ENCODE data around the gene UNC119B. TPM values are rescaled to one million over a fixed set of nuclear protein-coding genes. Genes with fewer than 3 reads are reported as not detected.

The UNC119B gene
- total RNA-seq, 1 experiment from 2014 or later = 33.8 TPM

- POLR2A ChIA-PET = no interaction called here
- Histone ChIP-seq H4K20me1 (ENCODE audit: insufficient read depth) (no peaks in the 10 kb centered on the region), H3K9me3 (ENCODE audit: control insufficient read depth in 1 of 2, insufficient read depth in 1 of 2, low read depth in 1 of 2, low read length in 2 of 2) (no peaks in the 10 kb centered on the region), H3K9me2 (ENCODE audit: insufficient read depth) (no peaks in the 10 kb centered on the region), H3K4me2 (ENCODE audit: low read length) (no peak overlapping the region), H3K79me2 (ENCODE audit: insufficient read depth, low read length) (no peaks in the 10 kb centered on the region), H3K36me3 (ENCODE audit: control insufficient read depth in 1 of 2, insufficient read depth in 2 of 2, low read length in 2 of 2) (no peaks in the 10 kb centered on the region), H3K4me1 (ENCODE audit: control insufficient read depth in 1 of 2, insufficient read depth in 2 of 2, low read length in 2 of 2) (no peaks in the 10 kb centered on the region), H3K9ac (ENCODE audit: low read length) (no peak overlapping the region), H2AFZ (ENCODE audit: low read depth, low read length, poor library complexity, severe bottlenecking) (no peak overlapping the region), H3K27me3 (ENCODE audit: insufficient read depth, low read length) (peaks cover 4% of the 10 kb centered on the region; the same call in 1 of the 2 replicates), H3K27ac (ENCODE audit: low read depth, low read length) (no peak overlapping the region), H3K4me3 (replicated peaks in 1 of 2; ENCODE audit: low read depth in 1 of 2, low read length in 2 of 2) (no peak overlapping the region)
- TF ChIP-seq ZFX (IDR thresholded peaks at IDR 0.05) = no peak
- no TSS peak for BruUV-seq (replicated peaks)
- RAD21 ChIA-PET (ENCODE audit: low non-redundant PET in 1 of 2, low total read pairs in 2 of 2, uncharacterized antibody in 2 of 2, unreplicated experiment in 2 of 2) = no interaction called here
- DNase-seq (ENCODE audit: low read depth, low spot score) (no peak), ATAC-seq (no peak)
- CTCF ChIA-PET = interaction anchor here (1.0 to 2.3 kb wide), 2 partner anchors 14 to 16 kb away, joined by 3 to 10 read pairs; no protein-coding TSS in a partner anchor
- intact Hi-C loops (cut with micrococcal nuclease) = no loop called here
Observed at GRCh38 chr12:120662879-120663278, 47.4 kb upstream of the UNC119B start.

- H3K27ac ChIP-seq (ENCODE audit: low read depth, low read length) = no peak overlapping the region
- no peaks in the 10 kb centered on the region for H3K9me2 ChIP-seq (ENCODE audit: insufficient read depth)
- RAD21 ChIA-PET (ENCODE audit: low non-redundant PET in 1 of 2, low total read pairs in 2 of 2, uncharacterized antibody in 2 of 2, unreplicated experiment in 2 of 2) = no interaction called here
- no peak overlapping the region for H2AFZ ChIP-seq (ENCODE audit: low read depth, low read length, poor library complexity, severe bottlenecking)
- no peak overlapping the region for H3K4me2 ChIP-seq (ENCODE audit: low read length)
- CTCF ChIA-PET = interaction anchor here (2.3 kb wide), 1 partner anchor 15 kb away, joined by 10 read pairs; no protein-coding TSS in a partner anchor
- intact Hi-C loops (cut with micrococcal nuclease) = no loop called here
- POLR2A ChIA-PET = no interaction called here
- H3K4me3 ChIP-seq (replicated peaks in 1 of 2; ENCODE audit: low read depth in 1 of 2, low read length in 2 of 2) = no peak overlapping the region
- H3K9me3 ChIP-seq (ENCODE audit: control insufficient read depth in 1 of 2, insufficient read depth in 1 of 2, low read depth in 1 of 2, low read length in 2 of 2) = no peaks in the 10 kb centered on the region
- H4K20me1 ChIP-seq (ENCODE audit: insufficient read depth) = no peaks in the 10 kb centered on the region
- DNase-seq (ENCODE audit: low read depth, low spot score) (no peak), ATAC-seq (no peak)
- BruUV-seq (replicated peaks) = no TSS peak
- TF ChIP-seq FOSL1 (IDR thresholded peaks at IDR 0.05; ENCODE audit: low read depth) = no peak
- TF ChIP-seq RAD21 (IDR thresholded peaks at IDR 0.05; ENCODE audit: low read depth) = no peak
- TF ChIP-seq JUND (IDR thresholded peaks at IDR 0.05) = no peak
- no peak for TF ChIP-seq SRF (IDR thresholded peaks at IDR 0.05; ENCODE audit: low read depth)
- TF ChIP-seq CBX3 (IDR thresholded peaks at IDR 0.05; ENCODE audit: low read depth) = no peak
- no peak for TF ChIP-seq POLR2AphosphoS5 (IDR thresholded peaks at IDR 0.05; ENCODE audit: low read depth, low read length)
- no peak for TF ChIP-seq MAX (IDR thresholded peaks at IDR 0.05)
- H3K9ac ChIP-seq (ENCODE audit: low read length) = no peak overlapping the region
- no peaks in the 10 kb centered on the region for H3K79me2 ChIP-seq (ENCODE audit: insufficient read depth, low read length)
- H3K4me1 ChIP-seq (ENCODE audit: control insufficient read depth in 1 of 2, insufficient read depth in 2 of 2, low read length in 2 of 2) = peaks cover 0 to 1% of the 10 kb centered on the region in 2 experiments; a peak in 1 of 4 replicates
- H3K36me3 ChIP-seq (ENCODE audit: control insufficient read depth in 1 of 2, insufficient read depth in 2 of 2, low read length in 2 of 2) = no peaks in the 10 kb centered on the region
- peaks cover 4% of the 10 kb centered on the region; the same call in 1 of the 2 replicates for H3K27me3 ChIP-seq (ENCODE audit: insufficient read depth, low read length)
Observed at GRCh38 chr12:120663741-120664140, 46.5 kb upstream of the UNC119B start.

Measured in HCT116 (cell line).